ENCODE data around the gene PRKCA. TPM values are rescaled to one million over a fixed set of nuclear protein-coding genes. Genes with fewer than 3 reads are reported as not detected.
"Not testable (repeated sequence)": the region's sequence is repeated elsewhere in the genome, so short reads cannot be mapped to it uniquely, and the experiment has no call there.

The PRKCA gene
- 26.8 and 28.6 TPM in 2 replicates for total RNA-seq (2014; rRNA removed; shearing (Covaris generic); ENCODE audit: low replicate concordance)

GRCh38 chr17:66301864-66302741, at the start of gene PRKCA:
PRKCA (plus strand) TSS chr17:66302613.
- peak; percentile 45 for DNase-seq (ENCODE audit: low read depth)
- in situ Hi-C loops (cut with HindIII; ENCODE audit: low pct_unique_long_range_greater_than_20kb, low sequenced_read_pairs) = no loop called here

GRCh38 chr17:66253458-66253857, 49.0 kb upstream of the PRKCA start:
- in situ Hi-C loops (cut with HindIII; ENCODE audit: low pct_unique_long_range_greater_than_20kb, low sequenced_read_pairs); DNase-seq (ENCODE audit: low read depth): not testable (repeated sequence)

- in situ Hi-C loops (cut with HindIII; ENCODE audit: low pct_unique_long_range_greater_than_20kb, low sequenced_read_pairs) = no loop called here
- DNase-seq (ENCODE audit: low read depth) = peak; percentile 53
These were observed 47.3 kb upstream of the PRKCA start for GRCh38 chr17:66255112-66255511.

GRCh38 chr17:66255527-66255971, 46.9 kb upstream of the PRKCA start:
- in situ Hi-C loops (cut with HindIII; ENCODE audit: low pct_unique_long_range_greater_than_20kb, low sequenced_read_pairs) = no loop called here
- DNase-seq (ENCODE audit: low read depth) = no peak

GRCh38 chr17:66260275-66260674, 42.1 kb upstream of the PRKCA start:
- in situ Hi-C loops (cut with HindIII; ENCODE audit: low pct_unique_long_range_greater_than_20kb, low sequenced_read_pairs) = no loop called here
- no peak for DNase-seq (ENCODE audit: low read depth)

- DNase-seq (ENCODE audit: low read depth) = no peak
- in situ Hi-C loops (cut with HindIII; ENCODE audit: low pct_unique_long_range_greater_than_20kb, low sequenced_read_pairs) = no loop called here
These were observed 41.7 kb upstream of the PRKCA start for GRCh38 chr17:66260688-66261087.

- in situ Hi-C loops (cut with HindIII; ENCODE audit: low pct_unique_long_range_greater_than_20kb, low sequenced_read_pairs) = no loop called here
- DNase-seq (ENCODE audit: low read depth) = no peak
These were observed 39.6 kb upstream of the PRKCA start for GRCh38 chr17:66262767-66263166.

GRCh38 chr17:66264696-66265095, 37.7 kb upstream of the PRKCA start:
- DNase-seq (ENCODE audit: low read depth) = no peak
- in situ Hi-C loops (cut with HindIII; ENCODE audit: low pct_unique_long_range_greater_than_20kb, low sequenced_read_pairs) = no loop called here

- DNase-seq (ENCODE audit: low read depth) = no peak
- in situ Hi-C loops (cut with HindIII; ENCODE audit: low pct_unique_long_range_greater_than_20kb, low sequenced_read_pairs) = no loop called here
These were observed 34.0 kb upstream of the PRKCA start for GRCh38 chr17:66268247-66268927.

- DNase-seq (ENCODE audit: low read depth) = no peak
These were observed 32.3 kb upstream of the PRKCA start for GRCh38 chr17:66270106-66270505.

GRCh38 chr17:66271512-66271911, 30.9 kb upstream of the PRKCA start:
- DNase-seq (ENCODE audit: low read depth) = no peak
- in situ Hi-C loops (cut with HindIII; ENCODE audit: low pct_unique_long_range_greater_than_20kb, low sequenced_read_pairs) = no loop called here

More at GRCh38 chr17:66270106-66270505, 32.3 kb upstream of the PRKCA start:
- in situ Hi-C loops (cut with HindIII; ENCODE audit: low pct_unique_long_range_greater_than_20kb, low sequenced_read_pairs) = no loop called here

- in situ Hi-C loops (cut with HindIII; ENCODE audit: low pct_unique_long_range_greater_than_20kb, low sequenced_read_pairs) = no loop called here
- peak; percentile 91 for DNase-seq (ENCODE audit: low read depth)
These were observed 29.4 kb upstream of the PRKCA start for GRCh38 chr17:66272811-66273585.

GRCh38 chr17:66273586-66273848, 28.9 kb upstream of the PRKCA start:
- in situ Hi-C loops (cut with HindIII; ENCODE audit: low pct_unique_long_range_greater_than_20kb, low sequenced_read_pairs) = no loop called here
- no peak for DNase-seq (ENCODE audit: low read depth)

GRCh38 chr17:66275651-66276050, 26.8 kb upstream of the PRKCA start:
- peak; percentile 95 for DNase-seq (ENCODE audit: low read depth)
- in situ Hi-C loops (cut with HindIII; ENCODE audit: low pct_unique_long_range_greater_than_20kb, low sequenced_read_pairs) = no loop called here

- in situ Hi-C loops (cut with HindIII; ENCODE audit: low pct_unique_long_range_greater_than_20kb, low sequenced_read_pairs) = no loop called here
- DNase-seq (ENCODE audit: low read depth) = no peak
These were observed 26.0 kb upstream of the PRKCA start for GRCh38 chr17:66276328-66276937.

- in situ Hi-C loops (cut with HindIII; ENCODE audit: low pct_unique_long_range_greater_than_20kb, low sequenced_read_pairs) = no loop called here
- DNase-seq (ENCODE audit: low read depth) = no peak
These were observed 25.2 kb upstream of the PRKCA start for GRCh38 chr17:66277191-66277590.

GRCh38 chr17:66281661-66282369, 20.6 kb upstream of the PRKCA start:
- in situ Hi-C loops (cut with HindIII; ENCODE audit: low pct_unique_long_range_greater_than_20kb, low sequenced_read_pairs) = no loop called here

More at GRCh38 chr17:66281661-66282369, 20.6 kb upstream of the PRKCA start:
- no peak for DNase-seq (ENCODE audit: low read depth)
